ENCODE data around the gene TMEM41A. TPM values are rescaled to one million over a fixed set of nuclear protein-coding genes. Genes with fewer than 3 reads are reported as not detected.
"Not testable (repeated sequence)": the region's sequence is repeated elsewhere in the genome, so short reads cannot be mapped to it uniquely, and the experiment has no call there.

The TMEM41A gene
- total RNA-seq, 1 experiment from 2014 or later: 29.9 TPM

DNA sequence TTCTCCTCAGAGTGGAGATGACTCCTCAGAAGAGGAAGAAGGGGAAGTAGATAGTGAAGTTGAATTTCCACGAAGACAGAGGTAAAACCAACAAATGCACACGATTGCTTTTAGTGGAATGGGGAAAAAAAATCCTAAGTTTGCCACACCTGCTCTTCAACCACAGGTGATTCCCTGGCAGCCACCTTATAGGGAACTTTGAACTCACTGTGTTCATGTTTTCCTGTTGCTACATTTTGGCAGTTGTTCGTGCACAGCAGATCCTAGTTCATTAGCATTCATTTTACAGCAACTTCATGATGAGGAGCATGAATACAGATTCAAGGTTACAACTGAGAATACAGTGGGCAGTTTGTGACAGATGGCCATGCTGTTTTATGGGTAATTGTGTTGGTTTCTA, 21.5 kb downstream of the TMEM41A start:
- POLR2A ChIA-PET (ENCODE audit: low non-redundant PET): no interaction called here
- BruUV-seq (replicated peaks): no TSS peak
- TF ChIP-seq EZH2 (IDR thresholded peaks at IDR 0.05; ENCODE audit: borderline replicate concordance, low read depth, low read length, poor library complexity, severe bottlenecking): no peak
- TF ChIP-seq CTCF (conservative IDR thresholded peaks at IDR 0.05; ENCODE audit: low read depth, low read length): no peak
- Histone ChIP-seq H3K27ac (ENCODE audit: low read depth, low read length, poor library complexity, severe bottlenecking) (no peak overlapping the region), H3K4me3 (ENCODE audit: low read depth, low read length, poor library complexity, severe bottlenecking) (no peak overlapping the region), H3K36me3 (ENCODE audit: insufficient read depth, low read length, poor library complexity, severe bottlenecking) (no peaks in the 10 kb centered on the region), H3K9me3 (ENCODE audit: low read depth, low read length, poor library complexity, severe bottlenecking) (no peaks in the 10 kb centered on the region), H3K27me3 (replicated peaks; ENCODE audit: insufficient read depth, low read depth, low read length, poor library complexity) (no peaks in the 10 kb centered on the region), H3K4me1 (ENCODE audit: insufficient read depth, low read length, poor library complexity, severe bottlenecking) (no peaks in the 10 kb centered on the region)
- DNase-seq (ENCODE audit: low spot score): no peak
- CTCF ChIA-PET: no interaction called here
- intact Hi-C loops (cut with micrococcal nuclease; ENCODE audit: unreplicated experiment): no loop called here

- POLR2A ChIA-PET (ENCODE audit: low non-redundant PET); H3K27me3 ChIP-seq (replicated peaks; ENCODE audit: insufficient read depth, low read depth, low read length, poor library complexity); H3K4me1 ChIP-seq (ENCODE audit: insufficient read depth, low read length, poor library complexity, severe bottlenecking); DNase-seq (ENCODE audit: low spot score); H3K4me3 ChIP-seq (ENCODE audit: low read depth, low read length, poor library complexity, severe bottlenecking); CTCF ChIA-PET; intact Hi-C loops (cut with micrococcal nuclease; ENCODE audit: unreplicated experiment); H3K27ac ChIP-seq (ENCODE audit: low read depth, low read length, poor library complexity, severe bottlenecking); BruUV-seq (replicated peaks); H3K36me3 ChIP-seq (ENCODE audit: insufficient read depth, low read length, poor library complexity, severe bottlenecking); H3K9me3 ChIP-seq (ENCODE audit: low read depth, low read length, poor library complexity, severe bottlenecking): not testable (repeated sequence)
These were observed 23.9 kb downstream of the TMEM41A start for GRCh38 chr3:185474922-185475321.

GRCh38 chr3:185473290-185473815, 25.5 kb downstream of the TMEM41A start:
- ChIA-PET CTCF (no interaction called here), POLR2A (ENCODE audit: low non-redundant PET) (no interaction called here)
- no peak overlapping the region for H3K27ac ChIP-seq (ENCODE audit: low read depth, low read length, poor library complexity, severe bottlenecking)
- DNase-seq (ENCODE audit: low spot score): peak; percentile 9
- no TSS peak for BruUV-seq (replicated peaks)
- no peaks in the 10 kb centered on the region for H3K27me3 ChIP-seq (replicated peaks; ENCODE audit: insufficient read depth, low read depth, low read length, poor library complexity)
- H3K36me3 ChIP-seq (ENCODE audit: insufficient read depth, low read length, poor library complexity, severe bottlenecking): no peaks in the 10 kb centered on the region
- TF ChIP-seq EZH2 (IDR thresholded peaks at IDR 0.05; ENCODE audit: borderline replicate concordance, low read depth, low read length, poor library complexity, severe bottlenecking) (no peak), CTCF (conservative IDR thresholded peaks at IDR 0.05; ENCODE audit: low read depth, low read length) (no peak)
- no peaks in the 10 kb centered on the region for H3K9me3 ChIP-seq (ENCODE audit: low read depth, low read length, poor library complexity, severe bottlenecking)
- H3K4me1 ChIP-seq (ENCODE audit: insufficient read depth, low read length, poor library complexity, severe bottlenecking): no peaks in the 10 kb centered on the region
- intact Hi-C loops (cut with micrococcal nuclease; ENCODE audit: unreplicated experiment): no loop called here
- H3K4me3 ChIP-seq (ENCODE audit: low read depth, low read length, poor library complexity, severe bottlenecking): no peak overlapping the region

GRCh38 chr3:185470323-185470722, 28.5 kb downstream of the TMEM41A start:
- TF ChIP-seq EZH2 (IDR thresholded peaks at IDR 0.05; ENCODE audit: borderline replicate concordance, low read depth, low read length, poor library complexity, severe bottlenecking) (no peak), CTCF (conservative IDR thresholded peaks at IDR 0.05; ENCODE audit: low read depth, low read length) (no peak)
- Histone ChIP-seq H3K9me3 (ENCODE audit: low read depth, low read length, poor library complexity, severe bottlenecking) (no peaks in the 10 kb centered on the region), H3K4me1 (ENCODE audit: insufficient read depth, low read length, poor library complexity, severe bottlenecking) (no peaks in the 10 kb centered on the region), H3K27ac (ENCODE audit: low read depth, low read length, poor library complexity, severe bottlenecking) (no peak overlapping the region), H3K36me3 (ENCODE audit: insufficient read depth, low read length, poor library complexity, severe bottlenecking) (no peaks in the 10 kb centered on the region), H3K4me3 (ENCODE audit: low read depth, low read length, poor library complexity, severe bottlenecking) (no peak overlapping the region), H3K27me3 (replicated peaks; ENCODE audit: insufficient read depth, low read depth, low read length, poor library complexity) (no peaks in the 10 kb centered on the region)
- no TSS peak for BruUV-seq (replicated peaks)
- DNase-seq (ENCODE audit: low spot score): peak; percentile 24
- POLR2A ChIA-PET (ENCODE audit: low non-redundant PET): no interaction called here
- CTCF ChIA-PET: interaction anchor here (1.0 kb wide), 1 partner anchor 9 kb away, joined by 3 read pairs; no protein-coding TSS in a partner anchor
- intact Hi-C loops (cut with micrococcal nuclease; ENCODE audit: unreplicated experiment): no loop called here
